WTC11 (cell line): ENCODE data around the gene LYST. TPM values are rescaled to one million over a fixed set of nuclear protein-coding genes. Genes with fewer than 3 reads are reported as not detected.

Experiments used
- ATAC-seq: fragments of 200-7000 bp; cut with Tn5 transposase; 2 replicates; pipeline ENCODE4 v1.10.0; 2021; ENCODE audit warnings: mild to moderate bottlenecking, moderate library complexity
- CTCF ChIA-PET: fragments of 300-600 bp; sonication (Branson Sonifier 250); formaldehyde crosslinking; loops from one replicate; lab custom pipeline; 2021; ENCODE audit warnings: antibody characterized with exemption; lab: Charles Lee
- POLR2A ChIA-PET: fragments of 350-600 bp; sonication (Branson Sonifier 250); formaldehyde crosslinking; loops from one replicate; lab custom pipeline; 2021; ENCODE audit warnings: antibody characterized with exemption; lab: Charles Lee
- DNase-seq: peaks from one replicate; pipeline ENCODE4 v3.0.0; 2021; ENCODE audit warnings: low spot score
- H3K27ac Mint-ChIP-seq: 2 replicates; pipeline ENCODE4 v1.8.0; 2021; ENCODE audit warnings: mixed read lengths
- H3K27me3 Mint-ChIP-seq: 2 replicates; pipeline ENCODE4 v1.8.0; 2021; ENCODE audit warnings: low read depth, mild to moderate bottlenecking, moderate library complexity, mixed read lengths
- H3K36me3 Mint-ChIP-seq: 2 replicates; pipeline ENCODE4 v1.8.0; 2021; ENCODE audit warnings: mixed read lengths
- H3K4me1 Mint-ChIP-seq: 2 replicates; pipeline ENCODE4 v1.8.0; 2022; ENCODE audit warnings: mixed read lengths
- H3K4me3 Mint-ChIP-seq: 2 replicates; pipeline ENCODE4 v1.8.0; 2021; ENCODE audit warnings: mild to moderate bottlenecking, moderate library complexity, mixed read lengths
- H3K9me3 Mint-ChIP-seq: 2 replicates; pipeline ENCODE4 v1.8.0; 2021; ENCODE audit warnings: mixed read lengths
- ATF1 ChIP-seq: sonication (generic); formaldehyde crosslinking; IDR thresholded peaks from 2 replicates; pipeline ENCODE4 v1.8.1; 2023; ENCODE audit warnings: mild to moderate bottlenecking, moderate library complexity, missing genetic modification reagents
- CREM ChIP-seq: sonication (generic); formaldehyde crosslinking; IDR thresholded peaks from 2 replicates; pipeline ENCODE4 v1.8.1; 2022; ENCODE audit warnings: mild to moderate bottlenecking, missing genetic modification reagents, moderate library complexity
- ESRRA ChIP-seq: sonication (generic); formaldehyde crosslinking; IDR thresholded peaks from 2 replicates; pipeline ENCODE4 v1.8.1; 2022; ENCODE audit warnings: mild to moderate bottlenecking, missing genetic modification reagents, borderline replicate concordance
- GRHL2 ChIP-seq: fragments of 250-450 bp; sonication (Bioruptor Pico); IDR thresholded peaks from 2 replicates; pipeline ENCODE4 v1.8.0; 2022; ENCODE audit warnings: mild to moderate bottlenecking, moderate library complexity; ENCODE audit not compliant: insufficient replicate concordance, severe bottlenecking
- JUN ChIP-seq: sonication (generic); formaldehyde crosslinking; IDR thresholded peaks from 2 replicates; pipeline ENCODE4 v1.8.0; 2023; ENCODE audit warnings: mild to moderate bottlenecking, missing genetic modification reagents
- MXD4 ChIP-seq: fragments of 250-450 bp; sonication (Bioruptor Pico); IDR thresholded peaks from 2 replicates; pipeline ENCODE4 v1.8.0; 2021; ENCODE audit warnings: mild to moderate bottlenecking, moderate library complexity, borderline replicate concordance
- MYBL2 ChIP-seq: sonication (generic); formaldehyde crosslinking; IDR thresholded peaks from 2 replicates; pipeline ENCODE4 v1.8.1; 2023; ENCODE audit warnings: mild to moderate bottlenecking, moderate library complexity, missing genetic modification reagents
- NFE2L1 ChIP-seq: sonication (generic); formaldehyde crosslinking; IDR thresholded peaks from 2 replicates; pipeline ENCODE4 v1.8.1; 2023; ENCODE audit warnings: missing genetic modification reagents
- NFYB ChIP-seq: sonication (generic); formaldehyde crosslinking; conservative IDR thresholded peaks from 2 replicates; pipeline ENCODE4 v1.8.0; 2022; ENCODE audit warnings: low read depth, missing genetic modification reagents
- NR2C2 ChIP-seq: sonication (generic); formaldehyde crosslinking; IDR thresholded peaks from 2 replicates; pipeline ENCODE4 v1.8.0; 2022; ENCODE audit warnings: mild to moderate bottlenecking, missing genetic modification reagents
- NR3C1 ChIP-seq: sonication (generic); formaldehyde crosslinking; conservative IDR thresholded peaks from 2 replicates; pipeline ENCODE4 v1.8.1; 2023; ENCODE audit warnings: low read depth, mild to moderate bottlenecking, missing genetic modification reagents
- RORB ChIP-seq: fragments of 250-450 bp; sonication (Bioruptor Pico); IDR thresholded peaks from 2 replicates; pipeline ENCODE4 v1.9.0; 2021; ENCODE audit warnings: mild to moderate bottlenecking
- SMAD4 ChIP-seq: sonication (generic); formaldehyde crosslinking; IDR thresholded peaks from 2 replicates; pipeline ENCODE4 v1.8.0; 2022; ENCODE audit warnings: mild to moderate bottlenecking, missing genetic modification reagents
- SOX15 ChIP-seq: fragments of 250-450 bp; sonication (Bioruptor Pico); IDR thresholded peaks from 2 replicates; pipeline ENCODE4 v1.9.0; 2021; ENCODE audit warnings: mild to moderate bottlenecking
- TP53 ChIP-seq: sonication (generic); formaldehyde crosslinking; IDR thresholded peaks from 2 replicates; pipeline ENCODE4 v1.8.1; 2023; ENCODE audit warnings: mild to moderate bottlenecking, missing genetic modification reagents
- ZNF121 ChIP-seq: sonication (generic); formaldehyde crosslinking; IDR thresholded peaks from 2 replicates; pipeline ENCODE4 v1.8.0; 2023; ENCODE audit warnings: missing genetic modification reagents
- ZNF138 ChIP-seq: sonication (generic); formaldehyde crosslinking; conservative IDR thresholded peaks from 2 replicates; pipeline ENCODE4 v1.8.1; 2022; ENCODE audit warnings: mild to moderate bottlenecking, moderate library complexity, missing genetic modification reagents
- ZNF263 ChIP-seq: sonication (generic); formaldehyde crosslinking; IDR thresholded peaks from 2 replicates; pipeline ENCODE4 v1.8.1; 2022; ENCODE audit warnings: low read depth, mild to moderate bottlenecking, moderate library complexity, missing genetic modification reagents
- total RNA-seq: library from RNA; stranded (reverse); gene quantifications from 3 replicates; pipeline ENCODE4 v1.2.3, GENCODE V29; 2021
- TF ChIP-seq, protein P1 (sequence below): sonication (generic); formaldehyde crosslinking; IDR thresholded peaks from 2 replicates; pipeline ENCODE4 v1.8.1; 2023; ENCODE audit warnings: mild to moderate bottlenecking, moderate library complexity, missing genetic modification reagents
- TF ChIP-seq, protein P2 (sequence below): fragments of 250-450 bp; sonication (Bioruptor Pico); IDR thresholded peaks from 2 replicates; pipeline ENCODE4 v1.9.0; 2021; ENCODE audit warnings: mild to moderate bottlenecking
- TF ChIP-seq, protein P3 (sequence below): sonication (generic); formaldehyde crosslinking; IDR thresholded peaks from 2 replicates; pipeline ENCODE4 v1.8.1; 2022; ENCODE audit warnings: mild to moderate bottlenecking, missing genetic modification reagents, moderate library complexity, borderline replicate concordance
- TF ChIP-seq, protein P4 (sequence below): fragments of 250-450 bp; sonication (Bioruptor Pico); IDR thresholded peaks from 2 replicates; pipeline ENCODE4 v1.9.0; 2021; ENCODE audit warnings: mild to moderate bottlenecking
- TF ChIP-seq, protein P5 (sequence below): sonication (generic); formaldehyde crosslinking; IDR thresholded peaks from 2 replicates; pipeline ENCODE4 v1.8.0; 2022; ENCODE audit warnings: mild to moderate bottlenecking, missing genetic modification reagents
- TF ChIP-seq, protein P6 (sequence below): sonication (generic); formaldehyde crosslinking; conservative IDR thresholded peaks from 2 replicates; pipeline ENCODE4 v1.8.1; 2022; ENCODE audit warnings: mild to moderate bottlenecking, missing genetic modification reagents
- TF ChIP-seq, protein P7 (sequence below): fragments of 250-450 bp; sonication (Bioruptor Pico); IDR thresholded peaks from 2 replicates; pipeline ENCODE4 v1.9.0; 2021; ENCODE audit warnings: moderate library complexity, mild to moderate bottlenecking, inconsistent platforms, borderline replicate concordance
- TF ChIP-seq, protein P8 (sequence below): sonication (generic); formaldehyde crosslinking; IDR thresholded peaks from 2 replicates; pipeline ENCODE4 v1.8.1; 2023; ENCODE audit warnings: mild to moderate bottlenecking, missing genetic modification reagents, borderline replicate concordance

The LYST gene
- total RNA-seq, 1 experiment from 2014 or later: 0.59 TPM

DNA sequence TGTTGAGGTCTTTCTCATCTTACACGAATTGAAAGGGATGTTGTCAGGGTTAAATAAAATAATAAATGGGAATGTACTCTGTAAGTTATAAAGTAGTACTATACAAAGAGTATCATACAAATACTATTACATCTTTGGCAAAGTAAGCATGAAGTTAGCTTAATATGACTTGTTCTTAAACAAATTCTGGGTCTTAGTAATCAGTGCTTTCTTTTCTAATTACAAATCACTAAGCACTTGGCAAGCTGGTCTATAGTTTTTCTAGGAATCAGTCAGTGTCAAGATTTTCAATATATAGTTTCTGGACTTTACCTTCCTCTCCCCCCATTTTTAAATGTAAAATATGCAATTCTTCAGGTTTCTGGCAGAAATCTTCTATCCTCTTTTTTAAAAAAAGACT, 6.9 kb downstream of the LYST start:
- Mint-ChIP-seq H3K4me3 (no peak overlapping the region), H3K36me3 (no peaks in the 10 kb centered on the region), H3K27me3 (peaks cover 20% of the 10 kb centered on the region), H3K9me3 (no peaks in the 10 kb centered on the region), H3K4me1 (no peaks in the 10 kb centered on the region)
- CTCF ChIA-PET: interaction anchor here (0.6 to 1.2 kb wide), 2 partner anchors 112 to 1698 kb away, joined by 4 to 5 read pairs; no protein-coding TSS in a partner anchor
- no peak for DNase-seq
- TF ChIP-seq NFYB (CRISPR knock-in tag): no peak
- no peak for TF ChIP-seq TP53 (CRISPR knock-in tag)
- no peak for TF ChIP-seq NR3C1 (CRISPR knock-in tag)
- no peak for TF ChIP-seq NR2C2 (CRISPR knock-in tag)
- TF ChIP-seq SMAD4 (CRISPR knock-in tag): no peak
- TF ChIP-seq, protein P1, sequence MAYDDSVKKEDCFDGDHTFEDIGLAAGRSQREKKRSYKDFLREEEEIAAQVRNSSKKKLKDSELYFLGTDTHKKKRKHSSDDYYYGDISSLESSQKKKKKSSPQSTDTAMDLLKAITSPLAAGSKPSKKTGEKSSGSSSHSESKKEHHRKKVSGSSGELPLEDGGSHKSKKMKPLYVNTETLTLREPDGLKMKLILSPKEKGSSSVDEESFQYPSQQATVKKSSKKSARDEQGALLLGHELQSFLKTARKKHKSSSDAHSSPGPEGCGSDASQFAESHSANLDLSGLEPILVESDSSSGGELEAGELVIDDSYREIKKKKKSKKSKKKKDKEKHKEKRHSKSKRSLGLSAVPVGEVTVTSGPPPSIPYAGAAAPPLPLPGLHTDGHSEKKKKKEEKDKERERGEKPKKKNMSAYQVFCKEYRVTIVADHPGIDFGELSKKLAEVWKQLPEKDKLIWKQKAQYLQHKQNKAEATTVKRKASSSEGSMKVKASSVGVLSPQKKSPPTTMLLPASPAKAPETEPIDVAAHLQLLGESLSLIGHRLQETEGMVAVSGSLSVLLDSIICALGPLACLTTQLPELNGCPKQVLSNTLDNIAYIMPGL (CRISPR knock-in tag): no peak
- no peak for TF ChIP-seq RORB (CRISPR knock-in tag)
- TF ChIP-seq, protein P2, sequence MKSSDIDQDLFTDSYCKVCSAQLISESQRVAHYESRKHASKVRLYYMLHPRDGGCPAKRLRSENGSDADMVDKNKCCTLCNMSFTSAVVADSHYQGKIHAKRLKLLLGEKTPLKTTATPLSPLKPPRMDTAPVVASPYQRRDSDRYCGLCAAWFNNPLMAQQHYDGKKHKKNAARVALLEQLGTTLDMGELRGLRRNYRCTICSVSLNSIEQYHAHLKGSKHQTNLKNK (CRISPR knock-in tag): no peak
- no peak for TF ChIP-seq NFE2L1 (CRISPR knock-in tag)
- no peak for TF ChIP-seq JUN (CRISPR knock-in tag)
- TF ChIP-seq, protein P3, sequence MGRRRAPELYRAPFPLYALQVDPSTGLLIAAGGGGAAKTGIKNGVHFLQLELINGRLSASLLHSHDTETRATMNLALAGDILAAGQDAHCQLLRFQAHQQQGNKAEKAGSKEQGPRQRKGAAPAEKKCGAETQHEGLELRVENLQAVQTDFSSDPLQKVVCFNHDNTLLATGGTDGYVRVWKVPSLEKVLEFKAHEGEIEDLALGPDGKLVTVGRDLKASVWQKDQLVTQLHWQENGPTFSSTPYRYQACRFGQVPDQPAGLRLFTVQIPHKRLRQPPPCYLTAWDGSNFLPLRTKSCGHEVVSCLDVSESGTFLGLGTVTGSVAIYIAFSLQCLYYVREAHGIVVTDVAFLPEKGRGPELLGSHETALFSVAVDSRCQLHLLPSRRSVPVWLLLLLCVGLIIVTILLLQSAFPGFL: no peak
- TF ChIP-seq ZNF121 (CRISPR knock-in tag): no peak
- TF ChIP-seq, protein P4, sequence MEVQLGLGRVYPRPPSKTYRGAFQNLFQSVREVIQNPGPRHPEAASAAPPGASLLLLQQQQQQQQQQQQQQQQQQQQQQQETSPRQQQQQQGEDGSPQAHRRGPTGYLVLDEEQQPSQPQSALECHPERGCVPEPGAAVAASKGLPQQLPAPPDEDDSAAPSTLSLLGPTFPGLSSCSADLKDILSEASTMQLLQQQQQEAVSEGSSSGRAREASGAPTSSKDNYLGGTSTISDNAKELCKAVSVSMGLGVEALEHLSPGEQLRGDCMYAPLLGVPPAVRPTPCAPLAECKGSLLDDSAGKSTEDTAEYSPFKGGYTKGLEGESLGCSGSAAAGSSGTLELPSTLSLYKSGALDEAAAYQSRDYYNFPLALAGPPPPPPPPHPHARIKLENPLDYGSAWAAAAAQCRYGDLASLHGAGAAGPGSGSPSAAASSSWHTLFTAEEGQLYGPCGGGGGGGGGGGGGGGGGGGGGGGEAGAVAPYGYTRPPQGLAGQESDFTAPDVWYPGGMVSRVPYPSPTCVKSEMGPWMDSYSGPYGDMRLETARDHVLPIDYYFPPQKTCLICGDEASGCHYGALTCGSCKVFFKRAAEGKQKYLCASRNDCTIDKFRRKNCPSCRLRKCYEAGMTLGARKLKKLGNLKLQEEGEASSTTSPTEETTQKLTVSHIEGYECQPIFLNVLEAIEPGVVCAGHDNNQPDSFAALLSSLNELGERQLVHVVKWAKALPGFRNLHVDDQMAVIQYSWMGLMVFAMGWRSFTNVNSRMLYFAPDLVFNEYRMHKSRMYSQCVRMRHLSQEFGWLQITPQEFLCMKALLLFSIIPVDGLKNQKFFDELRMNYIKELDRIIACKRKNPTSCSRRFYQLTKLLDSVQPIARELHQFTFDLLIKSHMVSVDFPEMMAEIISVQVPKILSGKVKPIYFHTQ (CRISPR knock-in tag): no peak
- TF ChIP-seq MXD4: no peak
- no peak for TF ChIP-seq ZNF138 (CRISPR knock-in tag)
- TF ChIP-seq, protein P5, sequence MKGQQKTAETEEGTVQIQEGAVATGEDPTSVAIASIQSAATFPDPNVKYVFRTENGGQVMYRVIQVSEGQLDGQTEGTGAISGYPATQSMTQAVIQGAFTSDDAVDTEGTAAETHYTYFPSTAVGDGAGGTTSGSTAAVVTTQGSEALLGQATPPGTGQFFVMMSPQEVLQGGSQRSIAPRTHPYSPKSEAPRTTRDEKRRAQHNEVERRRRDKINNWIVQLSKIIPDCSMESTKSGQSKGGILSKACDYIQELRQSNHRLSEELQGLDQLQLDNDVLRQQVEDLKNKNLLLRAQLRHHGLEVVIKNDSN (CRISPR knock-in tag): no peak
- no peak for TF ChIP-seq MYBL2 (CRISPR knock-in tag)
- TF ChIP-seq, all 79 proteins: peak for 0
- ATAC-seq: no peak
- H3K27ac Mint-ChIP-seq: no peak overlapping the region
- POLR2A ChIA-PET: no interaction called here

DNA sequence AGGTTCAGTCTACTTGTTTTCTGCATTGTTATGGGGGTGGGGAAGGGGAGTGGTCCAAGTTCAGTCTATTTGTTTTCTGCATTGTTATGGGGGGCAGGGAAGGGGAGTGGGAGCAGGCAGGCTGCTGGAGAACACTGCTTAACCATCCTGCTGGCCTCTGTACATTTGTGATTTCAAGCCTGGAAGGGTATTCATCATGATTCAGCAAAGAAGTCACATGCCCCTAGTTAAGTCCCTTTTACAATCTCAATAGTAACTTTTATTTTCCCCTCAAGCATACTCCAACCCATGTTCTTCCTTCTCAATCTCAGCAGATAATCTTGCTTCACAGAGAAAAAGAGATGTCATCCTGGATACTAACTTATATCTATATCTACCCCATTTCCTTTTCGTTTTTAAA, 7.9 kb downstream of the LYST start:
- no peaks in the 10 kb centered on the region for H3K9me3 Mint-ChIP-seq
- H3K4me3 Mint-ChIP-seq: no peak overlapping the region
- ChIA-PET POLR2A (no interaction called here), CTCF (interaction anchor here (1.2 to 2.4 kb wide), 2 partner anchors 113 kb away, joined by 4 to 15 read pairs; no protein-coding TSS in a partner anchor)
- H3K27me3 Mint-ChIP-seq: peaks cover 10% of the 10 kb centered on the region
- DNase-seq: no peak
- no peaks in the 10 kb centered on the region for H3K36me3 Mint-ChIP-seq
- no peak overlapping the region for H3K27ac Mint-ChIP-seq
- no peaks in the 10 kb centered on the region for H3K4me1 Mint-ChIP-seq
- no peak for ATAC-seq
- TF ChIP-seq ESRRA (CRISPR knock-in tag) (no peak), ATF1 (CRISPR knock-in tag) (no peak), ZNF263 (CRISPR knock-in tag) (no peak), CREM (CRISPR knock-in tag) (no peak), SOX15 (CRISPR knock-in tag) (no peak), GRHL2 (CRISPR knock-in tag) (no peak), MXD4 (no peak)
- TF ChIP-seq, protein P6, sequence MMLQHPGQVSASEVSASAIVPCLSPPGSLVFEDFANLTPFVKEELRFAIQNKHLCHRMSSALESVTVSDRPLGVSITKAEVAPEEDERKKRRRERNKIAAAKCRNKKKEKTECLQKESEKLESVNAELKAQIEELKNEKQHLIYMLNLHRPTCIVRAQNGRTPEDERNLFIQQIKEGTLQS (CRISPR knock-in tag): no peak
- TF ChIP-seq, protein P7, sequence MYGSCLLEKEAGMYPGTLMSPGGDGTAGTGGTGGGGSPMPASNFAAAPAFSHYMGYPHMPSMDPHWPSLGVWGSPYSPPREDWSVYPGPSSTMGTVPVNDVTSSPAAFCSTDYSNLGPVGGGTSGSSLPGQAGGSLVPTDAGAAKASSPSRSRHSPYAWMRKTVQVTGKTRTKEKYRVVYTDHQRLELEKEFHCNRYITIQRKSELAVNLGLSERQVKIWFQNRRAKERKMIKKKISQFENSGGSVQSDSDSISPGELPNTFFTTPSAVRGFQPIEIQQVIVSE: no peak
- TF ChIP-seq, protein P8, sequence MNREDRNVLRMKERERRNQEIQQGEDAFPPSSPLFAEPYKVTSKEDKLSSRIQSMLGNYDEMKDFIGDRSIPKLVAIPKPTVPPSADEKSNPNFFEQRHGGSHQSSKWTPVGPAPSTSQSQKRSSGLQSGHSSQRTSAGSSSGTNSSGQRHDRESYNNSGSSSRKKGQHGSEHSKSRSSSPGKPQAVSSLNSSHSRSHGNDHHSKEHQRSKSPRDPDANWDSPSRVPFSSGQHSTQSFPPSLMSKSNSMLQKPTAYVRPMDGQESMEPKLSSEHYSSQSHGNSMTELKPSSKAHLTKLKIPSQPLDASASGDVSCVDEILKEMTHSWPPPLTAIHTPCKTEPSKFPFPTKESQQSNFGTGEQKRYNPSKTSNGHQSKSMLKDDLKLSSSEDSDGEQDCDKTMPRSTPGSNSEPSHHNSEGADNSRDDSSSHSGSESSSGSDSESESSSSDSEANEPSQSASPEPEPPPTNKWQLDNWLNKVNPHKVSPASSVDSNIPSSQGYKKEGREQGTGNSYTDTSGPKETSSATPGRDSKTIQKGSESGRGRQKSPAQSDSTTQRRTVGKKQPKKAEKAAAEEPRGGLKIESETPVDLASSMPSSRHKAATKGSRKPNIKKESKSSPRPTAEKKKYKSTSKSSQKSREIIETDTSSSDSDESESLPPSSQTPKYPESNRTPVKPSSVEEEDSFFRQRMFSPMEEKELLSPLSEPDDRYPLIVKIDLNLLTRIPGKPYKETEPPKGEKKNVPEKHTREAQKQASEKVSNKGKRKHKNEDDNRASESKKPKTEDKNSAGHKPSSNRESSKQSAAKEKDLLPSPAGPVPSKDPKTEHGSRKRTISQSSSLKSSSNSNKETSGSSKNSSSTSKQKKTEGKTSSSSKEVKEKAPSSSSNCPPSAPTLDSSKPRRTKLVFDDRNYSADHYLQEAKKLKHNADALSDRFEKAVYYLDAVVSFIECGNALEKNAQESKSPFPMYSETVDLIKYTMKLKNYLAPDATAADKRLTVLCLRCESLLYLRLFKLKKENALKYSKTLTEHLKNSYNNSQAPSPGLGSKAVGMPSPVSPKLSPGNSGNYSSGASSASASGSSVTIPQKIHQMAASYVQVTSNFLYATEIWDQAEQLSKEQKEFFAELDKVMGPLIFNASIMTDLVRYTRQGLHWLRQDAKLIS (CRISPR knock-in tag): no peak
